Endothelial cell (in vitro differentiated cells): ENCODE results near the gene PDE3A. TPM values are rescaled to one million over a fixed set of nuclear protein-coding genes. Genes with fewer than 3 reads are reported as not detected.

Source experiments
- DNase-seq: peaks from one replicate; pipeline ENCODE4 v3.0.0; 2021; ENCODE audit warnings: low spot score
- H3K27ac Mint-ChIP-seq: one replicate; pipeline ENCODE4 v1.8.0; 2021; ENCODE audit warnings: mixed read lengths, inconsistent platforms; ENCODE audit not compliant: unreplicated experiment
- H3K27me3 Mint-ChIP-seq: one replicate; pipeline ENCODE4 v1.8.0; 2021; ENCODE audit warnings: mild to moderate bottlenecking, moderate library complexity, mixed read lengths, inconsistent platforms; ENCODE audit not compliant: unreplicated experiment
- H3K36me3 Mint-ChIP-seq: one replicate; pipeline ENCODE4 v1.8.0; 2021; ENCODE audit warnings: mild to moderate bottlenecking, low read depth, mixed read lengths, inconsistent platforms; ENCODE audit not compliant: unreplicated experiment
- H3K4me1 Mint-ChIP-seq: one replicate; pipeline ENCODE4 v1.8.0; 2021; ENCODE audit warnings: mild to moderate bottlenecking, mixed read lengths, inconsistent platforms; ENCODE audit not compliant: unreplicated experiment
- H3K4me3 Mint-ChIP-seq: one replicate; pipeline ENCODE4 v1.8.0; 2021; ENCODE audit warnings: mild to moderate bottlenecking, mixed read lengths, inconsistent platforms; ENCODE audit not compliant: unreplicated experiment
- H3K9me3 Mint-ChIP-seq: one replicate; pipeline ENCODE4 v1.8.0; 2021; ENCODE audit warnings: mixed read lengths, inconsistent platforms; ENCODE audit not compliant: unreplicated experiment
- total RNA-seq: library from RNA; stranded (reverse); fragmentation: NEBNext Ultra II Directional; extraction: Animal tissue kit (Norgen Biotek cat#: 25700); gene quantifications from one replicate; pipeline ENCODE4 v1.2.1, GENCODE V29; 2021; ENCODE audit not compliant: unreplicated experiment
- TF ChIP-seq, protein P1 (sequence below): fragments of 200-600 bp; sonication (generic); IDR thresholded peaks from one replicate; pipeline ENCODE4 v1.5.0; 2021; ENCODE audit warnings: antibody characterized with exemption; ENCODE audit not compliant: unreplicated experiment

PDE3A gene
- total RNA-seq, 1 donor from 2014 or later = 0.97 TPM

DNA sequence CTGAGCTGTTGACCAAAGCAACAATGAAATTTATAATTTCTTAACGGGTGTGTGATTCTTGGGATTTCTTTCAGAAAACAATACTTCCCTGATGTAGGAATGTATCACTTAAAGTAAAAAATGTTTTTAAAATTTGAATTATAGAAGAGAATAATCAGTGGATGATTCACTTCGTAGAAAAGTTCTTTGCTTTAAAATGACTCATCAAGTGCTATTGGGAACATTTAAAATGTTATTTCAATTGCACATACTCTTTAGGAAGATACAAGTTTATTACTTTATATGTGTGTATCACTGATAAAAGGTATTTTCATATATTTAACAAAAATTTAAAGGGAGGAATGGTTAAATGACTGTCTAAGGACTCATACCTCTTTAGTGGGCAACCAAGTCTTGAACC lies 155.3 kb downstream of the PDE3A start:
- TF ChIP-seq, protein P1, sequence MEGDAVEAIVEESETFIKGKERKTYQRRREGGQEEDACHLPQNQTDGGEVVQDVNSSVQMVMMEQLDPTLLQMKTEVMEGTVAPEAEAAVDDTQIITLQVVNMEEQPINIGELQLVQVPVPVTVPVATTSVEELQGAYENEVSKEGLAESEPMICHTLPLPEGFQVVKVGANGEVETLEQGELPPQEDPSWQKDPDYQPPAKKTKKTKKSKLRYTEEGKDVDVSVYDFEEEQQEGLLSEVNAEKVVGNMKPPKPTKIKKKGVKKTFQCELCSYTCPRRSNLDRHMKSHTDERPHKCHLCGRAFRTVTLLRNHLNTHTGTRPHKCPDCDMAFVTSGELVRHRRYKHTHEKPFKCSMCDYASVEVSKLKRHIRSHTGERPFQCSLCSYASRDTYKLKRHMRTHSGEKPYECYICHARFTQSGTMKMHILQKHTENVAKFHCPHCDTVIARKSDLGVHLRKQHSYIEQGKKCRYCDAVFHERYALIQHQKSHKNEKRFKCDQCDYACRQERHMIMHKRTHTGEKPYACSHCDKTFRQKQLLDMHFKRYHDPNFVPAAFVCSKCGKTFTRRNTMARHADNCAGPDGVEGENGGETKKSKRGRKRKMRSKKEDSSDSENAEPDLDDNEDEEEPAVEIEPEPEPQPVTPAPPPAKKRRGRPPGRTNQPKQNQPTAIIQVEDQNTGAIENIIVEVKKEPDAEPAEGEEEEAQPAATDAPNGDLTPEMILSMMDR = no peak
- H3K27me3 Mint-ChIP-seq = no peaks in the 10 kb centered on the region
- no peak overlapping the region for H3K27ac Mint-ChIP-seq
- H3K4me3 Mint-ChIP-seq = no peak overlapping the region
- DNase-seq = no peak
- no peaks in the 10 kb centered on the region for H3K36me3 Mint-ChIP-seq
- H3K4me1 Mint-ChIP-seq = no peaks in the 10 kb centered on the region
- no peaks in the 10 kb centered on the region for H3K9me3 Mint-ChIP-seq

DNA sequence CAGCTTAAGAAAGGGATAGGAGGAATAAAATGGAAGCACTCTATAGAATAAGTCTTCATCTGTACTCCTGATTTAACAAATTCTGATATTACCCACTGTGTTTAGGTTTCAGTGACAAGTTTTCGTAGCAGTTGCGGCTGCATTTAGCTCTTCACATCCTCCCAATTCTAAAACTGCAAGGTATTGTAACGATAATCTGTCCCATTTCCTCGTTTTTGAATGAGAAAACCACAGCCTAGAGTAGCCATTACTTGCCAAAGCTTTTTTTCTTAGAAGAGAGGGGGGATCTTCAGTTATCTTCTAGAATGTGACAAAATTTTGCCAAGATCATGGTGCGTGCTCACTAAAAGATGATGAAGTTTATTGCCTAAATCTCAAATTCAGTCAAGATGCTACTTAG lies 155.8 kb downstream of the PDE3A start:
- Mint-ChIP-seq H3K36me3 (no peaks in the 10 kb centered on the region), H3K9me3 (no peaks in the 10 kb centered on the region), H3K4me1 (no peaks in the 10 kb centered on the region), H3K4me3 (no peak overlapping the region), H3K27ac (no peak overlapping the region), H3K27me3 (no peaks in the 10 kb centered on the region)
- no peak for DNase-seq
- TF ChIP-seq, protein P1 = no peak

DNA sequence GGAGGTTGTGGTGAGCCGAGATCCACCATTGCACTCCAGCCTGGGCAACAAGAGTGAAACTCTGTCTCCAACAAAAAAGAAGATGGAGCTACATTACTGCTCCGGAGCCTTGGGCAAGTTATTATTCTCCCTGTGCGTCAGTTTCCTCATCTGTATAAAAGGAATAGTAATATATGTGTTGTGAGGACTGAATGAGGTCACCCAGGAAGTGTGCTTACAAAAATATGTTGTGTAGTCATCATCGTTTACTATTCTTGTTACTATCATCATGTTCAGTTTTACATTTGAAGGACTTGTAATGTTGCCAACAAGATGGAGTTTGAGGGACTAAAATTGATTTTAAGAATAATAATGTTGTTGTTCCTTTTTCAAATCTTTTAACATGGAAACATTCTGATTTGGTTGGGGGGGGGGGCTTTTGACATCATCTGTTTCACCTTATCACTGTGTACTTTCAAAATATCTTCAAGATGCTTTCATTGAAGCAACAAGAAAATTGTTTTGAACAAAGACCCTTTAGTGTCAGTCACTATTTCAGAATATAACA lies 156.8 kb downstream of the PDE3A start:
- Mint-ChIP-seq H3K36me3 (no peaks in the 10 kb centered on the region), H3K4me3 (no peak overlapping the region), H3K4me1 (no peaks in the 10 kb centered on the region), H3K27ac (no peak overlapping the region), H3K9me3 (no peaks in the 10 kb centered on the region), H3K27me3 (no peaks in the 10 kb centered on the region)
- TF ChIP-seq, protein P1 = no peak
- no peak for DNase-seq

DNA sequence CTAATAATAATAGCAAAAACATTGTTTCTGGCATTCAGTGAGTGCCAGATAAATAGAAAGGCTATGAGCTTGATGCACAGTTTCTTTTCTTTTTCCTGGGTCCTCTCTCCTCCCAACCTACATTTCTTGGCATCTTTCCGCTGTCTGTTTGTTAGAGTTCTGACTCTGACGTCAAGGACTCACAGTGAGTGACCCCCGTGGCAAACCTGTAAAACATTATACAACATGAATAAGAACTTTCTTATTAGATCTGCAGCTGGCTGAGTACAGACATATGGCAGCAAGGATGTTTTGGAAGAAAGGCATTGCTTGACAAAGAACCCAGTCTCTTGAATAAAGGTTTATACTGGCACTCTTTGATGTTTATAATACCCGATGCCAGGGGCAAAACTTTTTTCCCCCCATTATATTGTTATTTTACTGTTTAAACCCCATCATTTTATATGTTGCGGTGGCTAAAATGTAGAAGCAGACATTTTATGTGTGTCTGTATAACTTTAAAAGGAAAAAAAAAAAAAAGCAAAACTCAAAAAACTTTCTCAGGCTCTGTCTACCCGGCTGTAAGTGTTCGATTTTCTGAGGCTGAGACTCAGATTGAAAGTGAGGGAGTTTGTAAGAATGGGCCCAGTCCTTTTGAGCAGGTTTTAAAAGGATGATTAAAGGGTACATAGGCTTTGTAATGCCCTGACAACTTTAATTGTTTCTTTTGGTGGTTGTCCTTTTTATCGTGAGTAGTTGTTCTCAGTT lies 159.3 kb downstream of the PDE3A start:
- Mint-ChIP-seq H3K27me3 (no peaks in the 10 kb centered on the region), H3K4me3 (no peak overlapping the region), H3K9me3 (no peaks in the 10 kb centered on the region), H3K27ac (no peak overlapping the region), H3K36me3 (no peaks in the 10 kb centered on the region), H3K4me1 (no peaks in the 10 kb centered on the region)
- TF ChIP-seq, protein P1 = no peak
- no peak for DNase-seq

DNA sequence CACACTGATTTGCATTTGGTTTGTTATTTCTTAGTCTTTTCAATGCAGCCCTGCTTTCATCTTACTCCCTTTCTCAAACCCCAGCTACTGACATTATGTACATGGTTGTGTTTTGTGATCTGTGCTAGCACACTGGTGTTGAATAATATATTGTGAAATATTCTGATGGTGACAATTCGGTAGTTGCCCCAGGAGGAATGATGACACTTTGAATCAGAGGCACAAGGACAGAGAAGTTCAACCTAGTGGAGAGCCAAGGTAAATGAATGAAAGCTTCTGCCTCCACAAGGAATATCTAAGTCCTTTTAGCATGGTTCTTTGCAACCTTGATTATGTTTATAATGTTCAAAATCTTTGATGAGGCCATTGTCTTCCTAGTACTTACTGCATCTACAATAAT lies 159.9 kb downstream of the PDE3A start:
- H3K27me3 Mint-ChIP-seq = no peaks in the 10 kb centered on the region
- H3K4me1 Mint-ChIP-seq = no peaks in the 10 kb centered on the region
- no peaks in the 10 kb centered on the region for H3K9me3 Mint-ChIP-seq
- no peak for DNase-seq
- H3K36me3 Mint-ChIP-seq = no peaks in the 10 kb centered on the region
- H3K4me3 Mint-ChIP-seq = no peak overlapping the region
- TF ChIP-seq, protein P1 = no peak
- no peak overlapping the region for H3K27ac Mint-ChIP-seq
